ENCODE results near the gene ANGPTL2.

- no peak for TF ChIP-seq CTCF (IDR thresholded peaks at IDR 0.05)
- TF ChIP-seq EP300 (IDR thresholded peaks at IDR 0.05), result no peak
Observed at GRCh38 chr9:127064335-127064734, 58.1 kb downstream of the ANGPTL2 start.
